ENCODE results near the gene THSD7B.

THSD7B gene

DNA sequence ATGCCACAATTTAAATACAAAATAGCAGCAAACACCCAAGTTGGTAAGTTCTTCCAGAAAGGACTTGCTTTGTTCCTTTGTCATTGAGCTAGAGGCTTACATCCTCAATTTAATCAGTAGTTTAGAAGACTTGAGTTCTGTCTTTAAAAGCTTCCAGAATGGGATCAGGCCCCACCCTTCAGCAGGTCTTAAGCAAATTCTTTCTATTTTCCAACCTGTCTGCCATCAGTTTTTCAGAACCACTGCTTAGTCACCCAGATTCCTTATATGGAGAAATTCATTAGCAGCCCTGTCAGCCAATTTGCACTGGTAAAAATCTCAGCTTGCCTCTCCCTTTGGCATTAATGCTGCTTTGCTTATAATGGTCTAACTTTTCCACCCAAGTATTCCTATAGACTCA is 935.3 kb downstream of the THSD7B start:
- TF ChIP-seq, protein P1, sequence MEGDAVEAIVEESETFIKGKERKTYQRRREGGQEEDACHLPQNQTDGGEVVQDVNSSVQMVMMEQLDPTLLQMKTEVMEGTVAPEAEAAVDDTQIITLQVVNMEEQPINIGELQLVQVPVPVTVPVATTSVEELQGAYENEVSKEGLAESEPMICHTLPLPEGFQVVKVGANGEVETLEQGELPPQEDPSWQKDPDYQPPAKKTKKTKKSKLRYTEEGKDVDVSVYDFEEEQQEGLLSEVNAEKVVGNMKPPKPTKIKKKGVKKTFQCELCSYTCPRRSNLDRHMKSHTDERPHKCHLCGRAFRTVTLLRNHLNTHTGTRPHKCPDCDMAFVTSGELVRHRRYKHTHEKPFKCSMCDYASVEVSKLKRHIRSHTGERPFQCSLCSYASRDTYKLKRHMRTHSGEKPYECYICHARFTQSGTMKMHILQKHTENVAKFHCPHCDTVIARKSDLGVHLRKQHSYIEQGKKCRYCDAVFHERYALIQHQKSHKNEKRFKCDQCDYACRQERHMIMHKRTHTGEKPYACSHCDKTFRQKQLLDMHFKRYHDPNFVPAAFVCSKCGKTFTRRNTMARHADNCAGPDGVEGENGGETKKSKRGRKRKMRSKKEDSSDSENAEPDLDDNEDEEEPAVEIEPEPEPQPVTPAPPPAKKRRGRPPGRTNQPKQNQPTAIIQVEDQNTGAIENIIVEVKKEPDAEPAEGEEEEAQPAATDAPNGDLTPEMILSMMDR (conservative IDR thresholded peaks at IDR 0.05), result no peak
- H3K27ac ChIP-seq, result no peak overlapping the region

DNA sequence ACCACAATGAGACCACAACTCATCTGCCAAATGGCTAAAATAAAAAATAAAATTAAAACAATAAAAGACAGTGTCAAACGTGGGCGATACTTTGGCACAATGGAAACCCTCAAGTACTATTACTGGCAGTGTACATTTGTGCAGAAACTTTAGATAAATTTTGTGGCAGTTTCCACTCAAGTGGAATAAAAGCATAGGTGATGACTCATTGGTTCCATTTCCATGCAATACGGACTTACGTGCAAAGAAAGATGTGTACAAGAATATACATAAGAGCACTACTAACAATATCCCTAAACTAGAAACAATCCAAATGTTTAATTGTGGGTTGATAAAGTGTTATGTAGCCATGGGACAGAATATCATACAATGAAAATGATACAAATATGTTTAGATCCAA is 940.0 kb downstream of the THSD7B start:
- H3K27ac ChIP-seq, result no peak overlapping the region
- TF ChIP-seq, protein P1 (conservative IDR thresholded peaks at IDR 0.05), result no peak

DNA sequence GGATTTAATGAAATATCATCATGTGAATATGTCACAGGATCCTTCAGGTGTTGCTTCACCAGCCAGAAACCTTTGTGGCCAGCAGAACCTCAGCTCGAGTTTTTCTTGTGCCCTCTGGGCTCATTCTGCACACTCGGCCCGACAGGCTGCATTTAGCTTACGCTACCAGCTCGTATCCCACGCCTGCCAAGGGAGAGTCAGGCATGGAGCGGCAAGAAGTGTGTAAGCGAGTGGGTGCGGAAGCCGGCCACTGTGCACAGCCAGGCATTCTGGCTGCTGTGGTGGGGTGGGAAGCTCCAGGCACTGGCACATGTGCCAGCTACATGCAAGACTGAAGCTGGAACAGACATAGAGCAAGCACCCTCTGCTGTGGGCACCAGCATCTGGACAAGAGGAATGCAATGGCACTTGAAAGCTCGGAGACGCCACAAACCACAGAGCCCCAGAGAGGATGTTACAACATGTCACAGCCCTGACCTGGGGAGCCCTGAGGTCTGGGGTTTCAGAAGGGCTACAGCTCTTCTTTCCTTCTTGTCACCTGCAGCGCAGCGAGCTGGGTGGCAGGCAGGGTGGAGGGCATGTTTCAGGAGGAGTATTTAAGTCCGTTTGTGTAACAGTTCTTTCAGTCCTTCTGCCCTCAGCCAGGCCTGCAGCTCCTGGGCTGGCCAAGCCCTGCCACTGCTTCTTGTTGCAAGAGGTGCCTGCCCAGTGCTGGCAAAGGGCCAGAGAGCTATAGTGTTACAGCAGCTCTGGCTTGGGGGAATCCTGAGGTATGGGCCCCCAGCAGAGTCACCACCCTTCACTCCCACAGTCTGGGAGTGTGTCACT is 941.7 kb downstream of the THSD7B start:
- H3K27ac ChIP-seq, result no peak overlapping the region
- TF ChIP-seq, protein P1 (conservative IDR thresholded peaks at IDR 0.05), result no peak

DNA sequence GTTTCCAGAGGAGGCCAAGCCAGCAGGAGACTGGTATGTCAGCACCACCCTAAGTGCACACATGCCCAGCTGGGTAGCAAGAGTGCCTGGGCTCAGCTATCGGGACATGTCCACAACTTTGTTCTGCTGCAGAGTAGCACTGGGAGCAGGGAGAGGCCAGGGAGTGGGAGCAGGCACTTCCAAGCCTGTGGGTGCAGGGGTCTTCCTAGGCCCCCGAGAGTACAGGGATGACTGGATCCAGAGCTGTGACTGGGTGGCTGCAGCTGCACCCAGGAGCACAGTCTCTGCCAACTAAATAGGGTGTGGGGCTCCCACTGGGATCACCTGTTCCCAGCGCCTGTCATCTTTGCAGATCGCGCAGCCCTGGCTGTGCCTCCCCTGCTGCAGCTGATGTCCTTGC is 943.0 kb downstream of the THSD7B start:
- no peak overlapping the region for H3K27ac ChIP-seq
- TF ChIP-seq, protein P1 (conservative IDR thresholded peaks at IDR 0.05), result no peak

DNA sequence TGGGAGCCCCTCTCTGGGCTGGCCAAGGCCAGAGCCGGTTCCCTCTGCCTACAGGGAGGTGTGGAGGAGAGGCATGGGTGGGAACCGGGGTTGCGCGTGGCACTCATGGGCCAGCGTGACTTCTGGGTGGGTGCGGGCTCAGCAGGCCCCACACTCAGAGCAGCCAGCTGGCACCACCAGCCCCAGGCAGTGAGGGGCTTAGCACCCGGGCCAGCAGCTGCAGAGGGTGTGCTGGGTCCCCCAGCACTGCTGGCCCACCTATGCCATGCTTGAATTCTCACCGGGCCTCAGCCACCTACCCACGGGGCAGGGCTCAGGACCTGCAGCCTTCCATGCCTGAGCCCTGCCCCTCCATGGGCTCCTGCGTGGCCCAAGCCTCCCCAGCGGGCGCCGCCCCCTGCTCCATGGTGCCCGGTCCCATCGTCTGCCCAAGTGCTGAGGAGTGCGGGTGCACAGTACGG is 950.4 kb downstream of the THSD7B start:
- TF ChIP-seq, protein P1 (conservative IDR thresholded peaks at IDR 0.05), result no peak
- no peak overlapping the region for H3K27ac ChIP-seq

DNA sequence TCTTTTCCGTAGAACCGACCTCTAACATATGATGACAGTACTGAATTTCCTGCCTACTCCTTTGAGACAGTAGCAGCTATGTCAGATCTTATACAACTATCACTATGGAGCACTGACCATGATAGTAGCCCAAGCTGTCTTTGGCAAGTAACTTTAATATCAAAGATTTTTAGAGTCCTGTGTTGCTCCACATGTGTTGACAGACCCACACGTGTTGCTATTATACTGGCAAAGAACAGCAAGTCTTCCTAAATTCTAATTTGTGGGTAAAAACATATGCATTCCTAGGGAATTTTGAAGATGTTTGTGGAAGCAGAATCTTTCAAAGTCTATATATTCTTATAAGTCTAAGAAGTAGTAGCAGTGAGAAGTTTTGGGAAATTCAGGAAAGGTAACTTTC is 953.4 kb downstream of the THSD7B start:
- TF ChIP-seq, protein P1 (conservative IDR thresholded peaks at IDR 0.05), result no peak
- no peak overlapping the region for H3K27ac ChIP-seq

DNA sequence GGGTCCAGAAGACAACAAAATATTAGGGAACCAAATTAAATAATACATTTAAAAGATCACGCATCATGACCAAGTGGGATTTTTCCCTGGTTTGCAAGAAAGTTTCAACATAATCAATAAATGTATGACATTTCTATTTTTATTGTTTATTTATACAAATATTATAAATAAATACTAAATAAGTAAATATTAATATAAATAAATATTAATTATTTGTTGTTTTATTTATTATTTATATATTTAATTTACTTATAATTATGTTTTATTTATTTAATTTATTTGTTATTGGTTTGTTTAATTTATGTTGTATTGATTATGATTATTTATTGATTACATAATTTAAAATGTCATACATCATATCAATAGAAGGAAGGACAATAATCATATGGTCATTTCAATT is 956.4 kb downstream of the THSD7B start:
- H3K27ac ChIP-seq, result no peak overlapping the region
- TF ChIP-seq, protein P1 (conservative IDR thresholded peaks at IDR 0.05), result no peak
